ENCODE results near the gene GRB10.
A peak's percentile ranks its signal among the peaks of the same experiment; 100 is the strongest.

The GRB10 gene

DNA sequence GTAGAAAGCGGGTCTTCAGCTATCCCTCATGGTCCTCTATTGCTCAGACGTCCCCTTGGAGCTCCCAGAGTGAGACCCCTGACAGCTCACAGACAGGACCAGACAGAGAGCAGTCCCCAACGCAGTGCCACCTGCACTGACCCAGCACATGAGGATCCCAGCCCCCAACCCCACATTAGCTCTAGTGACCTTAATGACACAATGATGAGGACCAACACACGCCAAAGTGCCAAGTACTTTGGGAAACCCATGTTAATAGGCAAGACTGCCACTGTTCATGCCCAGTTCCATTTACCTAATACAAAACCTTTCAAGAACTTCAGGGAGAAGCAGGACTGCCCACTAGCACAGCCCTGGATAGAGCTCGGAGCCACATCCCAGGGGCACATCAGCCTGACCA lies 5.7 kb upstream of the GRB10 start:
- TF ChIP-seq, protein P1, sequence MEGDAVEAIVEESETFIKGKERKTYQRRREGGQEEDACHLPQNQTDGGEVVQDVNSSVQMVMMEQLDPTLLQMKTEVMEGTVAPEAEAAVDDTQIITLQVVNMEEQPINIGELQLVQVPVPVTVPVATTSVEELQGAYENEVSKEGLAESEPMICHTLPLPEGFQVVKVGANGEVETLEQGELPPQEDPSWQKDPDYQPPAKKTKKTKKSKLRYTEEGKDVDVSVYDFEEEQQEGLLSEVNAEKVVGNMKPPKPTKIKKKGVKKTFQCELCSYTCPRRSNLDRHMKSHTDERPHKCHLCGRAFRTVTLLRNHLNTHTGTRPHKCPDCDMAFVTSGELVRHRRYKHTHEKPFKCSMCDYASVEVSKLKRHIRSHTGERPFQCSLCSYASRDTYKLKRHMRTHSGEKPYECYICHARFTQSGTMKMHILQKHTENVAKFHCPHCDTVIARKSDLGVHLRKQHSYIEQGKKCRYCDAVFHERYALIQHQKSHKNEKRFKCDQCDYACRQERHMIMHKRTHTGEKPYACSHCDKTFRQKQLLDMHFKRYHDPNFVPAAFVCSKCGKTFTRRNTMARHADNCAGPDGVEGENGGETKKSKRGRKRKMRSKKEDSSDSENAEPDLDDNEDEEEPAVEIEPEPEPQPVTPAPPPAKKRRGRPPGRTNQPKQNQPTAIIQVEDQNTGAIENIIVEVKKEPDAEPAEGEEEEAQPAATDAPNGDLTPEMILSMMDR (IDR thresholded peaks at IDR 0.05; ENCODE audit: low read depth, low read length, missing control alignments) = no peak
- H3K27me3 ChIP-seq (replicated peaks) = no peaks in the 10 kb centered on the region
- no peak for DNase-seq
- H3K4me3 ChIP-seq (ENCODE audit: low read depth, low read length) = no peak overlapping the region
- no peaks in the 10 kb centered on the region for H3K36me3 ChIP-seq (replicated peaks)
- no peak overlapping the region for H3K27ac ChIP-seq
- in situ Hi-C loops (cut with HindIII; ENCODE audit: low pct_ligation_motif_present, low sequenced_read_pairs) = no loop called here

DNA sequence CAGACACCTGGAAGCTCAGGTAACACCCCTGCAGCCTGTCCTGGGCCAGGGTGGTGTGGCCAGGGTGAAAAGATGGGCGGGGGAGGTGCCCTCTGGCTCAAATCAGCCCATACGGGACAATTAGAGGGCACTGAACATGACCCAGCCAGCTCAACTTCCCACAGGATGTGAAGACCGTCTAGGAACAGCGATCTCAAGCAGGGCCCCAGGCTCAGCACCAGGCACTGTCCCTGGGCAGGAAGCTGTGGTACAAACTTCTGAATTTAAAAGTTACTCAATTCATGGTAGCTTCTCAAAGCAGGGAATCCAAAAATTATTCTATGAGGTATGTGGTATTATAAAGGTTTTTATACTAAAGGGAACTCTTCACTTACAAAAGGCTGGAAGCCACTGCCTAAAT lies 5.1 kb upstream of the GRB10 start:
- TF ChIP-seq, protein P1 (IDR thresholded peaks at IDR 0.05; ENCODE audit: low read depth, low read length, missing control alignments) = no peak
- no peaks in the 10 kb centered on the region for H3K27me3 ChIP-seq (replicated peaks)
- in situ Hi-C loops (cut with HindIII; ENCODE audit: low pct_ligation_motif_present, low sequenced_read_pairs) = no loop called here
- no peaks in the 10 kb centered on the region for H3K36me3 ChIP-seq (replicated peaks)
- DNase-seq = no peak
- H3K4me3 ChIP-seq (ENCODE audit: low read depth, low read length) = no peak overlapping the region
- H3K27ac ChIP-seq = no peak overlapping the region

DNA sequence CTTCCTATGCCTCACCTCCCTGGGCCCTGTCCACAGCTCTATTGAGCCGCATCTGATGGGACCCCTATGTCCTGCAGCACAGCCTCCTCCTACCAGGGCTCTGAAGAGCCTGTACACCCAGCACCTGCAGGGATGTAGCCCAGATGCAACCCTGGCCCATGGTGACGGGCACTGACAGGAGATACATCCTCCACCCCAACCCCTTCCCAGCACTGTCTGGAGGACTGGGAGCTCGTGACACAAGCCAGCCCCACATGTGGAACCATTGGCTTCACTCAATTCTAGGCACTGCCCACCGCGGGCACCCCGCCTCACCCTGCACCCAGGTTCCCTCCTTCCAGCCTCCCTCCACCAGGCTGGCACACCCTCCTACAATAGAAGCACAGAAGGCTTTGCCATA lies 2.6 kb upstream of the GRB10 start:
- in situ Hi-C loops (cut with HindIII; ENCODE audit: low pct_ligation_motif_present, low sequenced_read_pairs) = no loop called here
- no peak for DNase-seq
- no peaks in the 10 kb centered on the region for H3K27me3 ChIP-seq (replicated peaks)
- H3K27ac ChIP-seq = no peak overlapping the region
- peaks cover 4% of the 10 kb centered on the region for H3K36me3 ChIP-seq (replicated peaks)
- no peak overlapping the region for H3K4me3 ChIP-seq (ENCODE audit: low read depth, low read length)
- TF ChIP-seq, protein P1 (IDR thresholded peaks at IDR 0.05; ENCODE audit: low read depth, low read length, missing control alignments) = no peak

DNA sequence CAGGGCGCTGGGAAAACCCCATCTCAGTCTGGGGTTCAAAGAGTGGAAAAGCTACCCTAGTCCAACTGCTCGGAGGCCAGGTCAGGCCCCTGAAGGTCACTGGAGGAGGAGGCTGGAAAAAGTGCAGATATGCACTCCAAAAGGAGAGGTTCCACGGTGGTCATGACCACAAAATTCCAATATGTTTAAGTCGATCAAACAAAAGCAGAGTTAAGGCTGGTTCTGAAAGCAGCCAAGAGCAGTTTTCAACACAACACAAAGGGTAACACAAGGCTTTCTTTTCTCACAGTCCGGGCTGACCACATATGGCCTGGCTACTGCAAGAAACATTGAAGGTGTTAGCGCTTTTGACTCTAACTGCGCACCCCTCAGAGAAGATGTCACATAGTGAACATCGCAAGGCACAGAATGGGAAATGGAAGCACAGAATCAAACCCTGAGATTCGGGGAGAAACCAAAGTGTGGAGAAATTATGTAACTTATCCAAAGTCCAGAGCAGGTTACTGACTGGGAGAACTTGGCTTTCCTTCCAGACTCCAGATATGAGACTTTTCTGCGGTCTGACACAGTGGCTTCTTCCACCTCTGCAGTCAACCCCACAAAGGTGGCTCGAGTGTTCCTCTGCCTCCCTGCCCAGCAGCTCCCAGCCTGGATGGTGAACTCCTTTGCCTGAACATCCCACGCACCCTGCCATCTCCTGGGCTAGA lies 1.3 kb upstream of the GRB10 start:
- H3K27me3 ChIP-seq (replicated peaks) = no peaks in the 10 kb centered on the region
- H3K36me3 ChIP-seq (replicated peaks) = peaks cover 4% of the 10 kb centered on the region
- H3K27ac ChIP-seq = peak overlapping the region; percentile 28
- no peak for DNase-seq
- in situ Hi-C loops (cut with HindIII; ENCODE audit: low pct_ligation_motif_present, low sequenced_read_pairs) = no loop called here
- TF ChIP-seq, protein P1 (IDR thresholded peaks at IDR 0.05; ENCODE audit: low read depth, low read length, missing control alignments) = no peak
- H3K4me3 ChIP-seq (ENCODE audit: low read depth, low read length) = no peak overlapping the region

DNA sequence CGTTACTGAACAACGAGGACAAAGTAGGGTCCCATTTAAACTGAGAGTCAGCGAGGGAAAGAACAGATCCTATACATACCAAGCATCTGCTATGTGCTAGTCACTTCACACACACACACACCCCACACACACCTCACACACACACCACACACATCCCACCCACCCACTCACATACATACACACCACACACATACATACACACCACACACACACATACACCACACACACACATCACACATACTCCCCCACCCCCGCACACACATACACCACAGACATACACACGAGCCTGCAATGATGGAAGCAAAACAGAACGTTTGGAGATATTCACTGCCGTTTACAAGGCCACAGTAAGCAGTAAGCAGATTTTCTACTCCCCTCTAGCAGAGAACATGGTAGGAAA lies 607 bp upstream of the GRB10 start:
- TF ChIP-seq, protein P1 (IDR thresholded peaks at IDR 0.05; ENCODE audit: low read depth, low read length, missing control alignments) = no peak
- H3K36me3 ChIP-seq (replicated peaks) = peaks cover 4% of the 10 kb centered on the region
- peak overlapping the region; percentile 23 for H3K27ac ChIP-seq
- no peak for DNase-seq
- peak overlapping the region; percentile 51 for H3K4me3 ChIP-seq (ENCODE audit: low read depth, low read length)
- H3K27me3 ChIP-seq (replicated peaks) = no peaks in the 10 kb centered on the region
- in situ Hi-C loops (cut with HindIII; ENCODE audit: low pct_ligation_motif_present, low sequenced_read_pairs) = no loop called here
